Neural progenitor cell (in vitro differentiated cells): ENCODE results near the gene NLRP6. TPM values are rescaled to one million over a fixed set of nuclear protein-coding genes. Genes with fewer than 3 reads are reported as not detected.
A peak's percentile ranks its signal among the peaks of the same experiment; 100 is the strongest.

Experiments
- DNase-seq: peaks from one replicate; pipeline ENCODE4 v3.0.0-alpha.2; 2016; ENCODE audit warnings: low spot score
- H2AFZ ChIP-seq: fragments of 200-600 bp; sonication (generic); replicated peaks from 2 replicates; pipeline ENCODE4 v1.6.1; 2016; ENCODE audit warnings: antibody characterized with exemption
- H3F3A ChIP-seq: fragments of 200-600 bp; sonication (generic); 2 replicates; pipeline ENCODE4 v1.6.1; 2016; ENCODE audit warnings: antibody characterized with exemption, low read depth
- H3K27ac ChIP-seq: fragments of 200-600 bp; sonication (generic); 2 replicates; pipeline ENCODE4 v1.5.1; 2016; ENCODE audit warnings: mild to moderate bottlenecking
- H3K27me3 ChIP-seq: fragments of 200-600 bp; sonication (generic); 2 replicates; pipeline ENCODE4 v1.6.1; 2016; ENCODE audit warnings: mild to moderate bottlenecking, moderate library complexity
- H3K36me3 ChIP-seq: fragments of 200-600 bp; sonication (generic); 2 replicates; pipeline ENCODE4 v1.5.1; 2016
- H3K4me1 ChIP-seq: fragments of 200-600 bp; sonication (generic); 2 replicates; pipeline ENCODE4 v1.6.1; 2016; ENCODE audit warnings: mixed run types
- H3K4me2 ChIP-seq: fragments of 200-600 bp; sonication (generic); 2 replicates; pipeline ENCODE4 v1.6.1; 2016
- H3K4me3 ChIP-seq: fragments of 200-600 bp; sonication (generic); 2 replicates; pipeline ENCODE4 v1.5.1; 2016
- H3K79me2 ChIP-seq: fragments of 200-600 bp; sonication (generic); 2 replicates; pipeline ENCODE4 v1.6.1; 2016; ENCODE audit warnings: low read depth
- H3K9ac ChIP-seq: fragments of 200-600 bp; sonication (generic); 2 replicates; pipeline ENCODE4 v1.6.1; 2016
- H3K9me3 ChIP-seq: fragments of 200-600 bp; sonication (generic); 2 replicates; pipeline ENCODE4 v1.5.1; 2016; ENCODE audit warnings: low read depth
- H4K20me1 ChIP-seq: fragments of 200-600 bp; sonication (generic); 2 replicates; pipeline ENCODE4 v1.6.1; 2016; ENCODE audit warnings: low read depth
- H3K27ac Mint-ChIP-seq: 3 replicates; pipeline ENCODE4 v1.8.0; 2021; ENCODE audit warnings: mixed read lengths
- H3K27me3 Mint-ChIP-seq: 2 replicates; pipeline ENCODE4 v1.8.0; 2022; ENCODE audit warnings: low read depth, mild to moderate bottlenecking, inconsistent platforms, moderate library complexity, mixed read lengths; ENCODE audit not compliant: insufficient read depth
- H3K36me3 Mint-ChIP-seq: 3 replicates; pipeline ENCODE4 v1.8.0; 2021; ENCODE audit warnings: mixed read lengths
- H3K4me1 Mint-ChIP-seq: 3 replicates; pipeline ENCODE4 v1.8.0; 2021; ENCODE audit warnings: mixed read lengths
- H3K4me3 Mint-ChIP-seq: 3 replicates; pipeline ENCODE4 v1.8.0; 2021; ENCODE audit warnings: mild to moderate bottlenecking, moderate library complexity, mixed read lengths
- H3K9me3 Mint-ChIP-seq: 3 replicates; pipeline ENCODE4 v1.8.0; 2020; ENCODE audit warnings: mixed read lengths
- CTCF ChIP-seq: fragments of 200-600 bp; sonication (generic); IDR thresholded peaks from 2 replicates; pipeline ENCODE4 v1.5.1; 2017; ENCODE audit warnings: antibody characterized with exemption, mild to moderate bottlenecking
- EZH2 ChIP-seq: fragments of 200-600 bp; sonication (generic); IDR thresholded peaks from 2 replicates; pipeline ENCODE4 v1.6.1; 2017; ENCODE audit warnings: antibody characterized with exemption, mild to moderate bottlenecking, moderate library complexity
- EZH2phosphoT487 ChIP-seq: fragments of 200-600 bp; sonication (generic); IDR thresholded peaks from 2 replicates; pipeline ENCODE4 v1.6.1; 2017; ENCODE audit warnings: antibody characterized with exemption
- total RNA-seq: library from RNA; depleted of rRNA; stranded (reverse); fragments of >200 nt; gene quantifications from 2 replicates; pipeline ENCODE4 v1.2.3, GENCODE V29; 2015; ENCODE audit warnings: low replicate concordance

The NLRP6 gene
- total RNA-seq, 1 donor from 2014 or later: not detected

- Histone ChIP-seq H3K4me2 (peak overlapping the region; percentile 91), H3K79me2 (peaks cover 43% of the 10 kb centered on the region), H3K36me3 (no peaks in the 10 kb centered on the region), H3K9ac (peak overlapping the region; percentile 54), H3K27ac (no peak overlapping the region), H2AFZ (no peak overlapping the region), H3K4me3 (peak overlapping the region; percentile 70), H3K9me3 (no peaks in the 10 kb centered on the region), H3F3A (peaks cover 12% of the 10 kb centered on the region), H3K27me3 (no peaks in the 10 kb centered on the region), H3K4me1 (peaks cover 12% of the 10 kb centered on the region), H4K20me1 (peaks cover 11% of the 10 kb centered on the region)
- peak overlapping the region; percentile 97 for H3K4me3 Mint-ChIP-seq
- no peak overlapping the region for H3K27ac Mint-ChIP-seq
- peaks cover 4% of the 10 kb centered on the region for H3K36me3 Mint-ChIP-seq
- H3K9me3 Mint-ChIP-seq: no peaks in the 10 kb centered on the region
- H3K27me3 Mint-ChIP-seq: peaks cover 4% of the 10 kb centered on the region
- H3K4me1 Mint-ChIP-seq: peaks cover 23% of the 10 kb centered on the region
- TF ChIP-seq CTCF (no peak), EZH2phosphoT487 (no peak), EZH2 (no peak)
- no peak for DNase-seq
Observed at GRCh38 chr11:235180-235579, 43.0 kb upstream of the NLRP6 start.

GRCh38 chr11:235609-235996 is 42.6 kb upstream of the NLRP6 start:
- Histone ChIP-seq H3K4me3 (peak overlapping the region; percentile 70), H3K79me2 (peaks cover 46% of the 10 kb centered on the region), H3K27ac (no peak overlapping the region), H2AFZ (peak overlapping the region; percentile 30), H3K4me2 (peak overlapping the region; percentile 91), H3K9ac (peak overlapping the region; percentile 54), H3K4me1 (peaks cover 12% of the 10 kb centered on the region), H3F3A (peaks cover 12% of the 10 kb centered on the region), H3K36me3 (no peaks in the 10 kb centered on the region), H3K9me3 (no peaks in the 10 kb centered on the region), H3K27me3 (no peaks in the 10 kb centered on the region), H4K20me1 (peaks cover 11% of the 10 kb centered on the region)
- Mint-ChIP-seq H3K9me3 (no peaks in the 10 kb centered on the region), H3K4me1 (peaks cover 23% of the 10 kb centered on the region), H3K4me3 (peak overlapping the region; percentile 97), H3K27me3 (peaks cover 4% of the 10 kb centered on the region), H3K36me3 (peaks cover 2% of the 10 kb centered on the region), H3K27ac (peak overlapping the region; percentile 72)
- no peak for DNase-seq
- no peak for TF ChIP-seq EZH2phosphoT487
- TF ChIP-seq EZH2: no peak
- TF ChIP-seq CTCF: no peak

DNA sequence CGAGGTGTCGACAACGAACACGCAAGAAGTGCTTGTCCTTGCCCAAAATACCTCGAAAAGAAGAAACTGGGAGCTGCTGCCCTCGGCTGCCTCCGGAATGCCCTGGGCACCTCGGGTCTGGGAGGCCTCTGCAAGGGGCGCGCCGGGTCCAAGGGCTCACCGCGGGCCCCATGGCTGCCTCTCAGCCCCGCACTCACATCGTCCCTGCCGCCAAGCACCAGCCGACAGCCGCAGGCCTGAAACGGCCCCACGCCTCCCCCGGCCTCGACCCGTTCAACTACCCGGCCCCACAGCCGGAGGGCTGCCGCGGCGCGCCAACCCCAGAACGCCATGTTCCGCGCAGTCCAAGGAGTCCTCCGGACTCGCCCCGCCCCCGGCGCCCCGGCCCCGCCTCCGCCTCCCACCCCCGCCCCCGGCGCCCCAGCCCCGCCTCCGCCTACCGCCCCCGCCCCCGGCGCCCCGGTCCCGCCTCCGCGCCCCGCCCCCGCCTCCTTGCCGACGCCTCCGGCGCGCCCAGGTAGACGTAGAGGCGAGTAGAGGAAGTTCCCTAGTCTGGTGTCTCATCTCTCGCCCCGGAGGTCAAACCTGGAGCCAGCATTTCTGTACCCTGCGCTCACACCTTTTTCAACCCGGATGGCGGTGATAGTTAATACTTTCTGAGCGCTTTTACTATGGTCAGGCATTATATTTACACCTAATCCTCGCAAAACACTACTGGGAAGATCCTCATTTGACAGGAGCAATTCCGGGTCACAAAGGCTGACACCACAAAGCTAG is 42.0 kb upstream of the NLRP6 start, which contains the start of gene SIRT3:
SIRT3 (minus strand) TSS at position 346 of the 777 bp plus-strand sequence; CDS start at position 332, 14 bp downstream.
- peak; percentile 93 for DNase-seq
- H3K36me3 Mint-ChIP-seq: peaks cover 2% of the 10 kb centered on the region
- peaks cover 23% of the 10 kb centered on the region for H3K4me1 Mint-ChIP-seq
- Histone ChIP-seq H3K79me2 (peaks cover 46% of the 10 kb centered on the region), H3K4me1 (peaks cover 12% of the 10 kb centered on the region), H2AFZ (peak within 1 kb of the TSS; percentile 90), H3K4me2 (peak within 1 kb of the TSS; percentile 98), H3K27me3 (no peaks in the 10 kb centered on the region), H3K9ac (peak within 1 kb of the TSS; percentile 65), H3K27ac (peak within 1 kb of the TSS; percentile 80), H4K20me1 (peaks cover 11% of the 10 kb centered on the region), H3K36me3 (no peaks in the 10 kb centered on the region), H3K9me3 (no peaks in the 10 kb centered on the region), H3K4me3 (peak within 1 kb of the TSS; percentile 89), H3F3A (peaks cover 12% of the 10 kb centered on the region)
- TF ChIP-seq CTCF (peak; percentile 32), EZH2 (no peak), EZH2phosphoT487 (no peak)
- no peaks in the 10 kb centered on the region for H3K9me3 Mint-ChIP-seq
- H3K27me3 Mint-ChIP-seq: peaks cover 4% of the 10 kb centered on the region
- peak within 1 kb of the TSS; percentile 97 for H3K4me3 Mint-ChIP-seq
- H3K27ac Mint-ChIP-seq: peak within 1 kb of the TSS; percentile 94
